GM13977 (cell line): Measurements from ENCODE around the gene DUT.
"Not testable (repeated sequence)": the region's sequence is repeated elsewhere in the genome, so short reads cannot be mapped to it uniquely, and the experiment has no call there.

Experiments
- DNase-seq: peaks from one replicate; pipeline ENCODE4 v3.0.0; 2012; ENCODE audit warnings: low spot score
- CTCF ChIP-seq: IDR thresholded peaks from 2 replicates; pipeline ENCODE4 v1.5.1; 2012; ENCODE audit warnings: mild to moderate bottlenecking, control low read depth; ENCODE audit not compliant: insufficient read depth; ENCODE audit errors: extremely low read depth, missing control alignments
- in situ Hi-C: fragments of 300-500 bp; cut with MboI; formaldehyde crosslinking; loops from one replicate; pipeline ENCODE4 v1.12.0; 2022; ENCODE audit warnings: low sequenced_read_pairs, low pct_unique_long_range_greater_than_20kb, mixed read lengths, inconsistent platforms; ENCODE audit not compliant: unreplicated experiment

The DUT gene

DNA sequence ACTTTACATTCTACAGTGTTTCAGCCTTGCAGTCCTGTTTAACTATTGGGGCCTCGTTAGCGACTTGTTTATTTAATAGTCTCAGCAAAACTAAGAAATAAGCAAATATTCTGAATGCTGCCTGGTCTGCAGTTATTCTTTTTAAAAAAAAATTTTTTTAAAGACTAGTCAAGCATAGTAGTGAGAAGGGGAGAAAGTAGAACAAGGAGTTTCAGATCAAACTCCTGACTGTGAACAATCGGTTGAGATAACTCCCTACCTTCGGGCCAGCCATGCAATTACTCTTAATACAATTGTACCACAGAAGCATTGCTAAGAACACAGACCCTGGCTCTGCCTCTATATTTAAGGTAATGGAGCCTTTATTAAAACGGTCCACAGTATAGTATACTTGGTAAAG, 5.8 kb upstream of the DUT start:
- DNase-seq = no peak
- in situ Hi-C loops = no loop called here
- TF ChIP-seq CTCF = no peak

DNA sequence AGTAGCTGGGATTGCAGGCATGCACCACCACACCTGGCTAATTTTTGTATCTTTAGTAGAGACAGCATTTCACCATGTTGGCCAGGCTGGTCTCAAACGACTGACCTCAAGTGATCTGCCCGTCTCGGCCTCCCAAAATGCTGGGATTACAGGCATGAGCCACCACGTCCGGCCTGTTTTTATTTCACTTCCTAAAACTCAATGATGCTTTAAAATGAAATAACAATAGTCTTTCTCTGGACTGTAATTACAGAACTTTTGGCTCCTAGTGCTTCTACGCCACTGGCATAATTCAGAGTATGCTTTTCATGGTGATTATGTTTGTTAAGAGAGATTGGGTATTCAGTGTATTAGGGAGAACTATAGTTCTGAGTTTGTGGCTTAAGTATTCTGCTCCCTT, 5.0 kb upstream of the DUT start:
- DNase-seq, in situ Hi-C loops: not testable (repeated sequence)

- DNase-seq = no peak
- no peak for TF ChIP-seq CTCF
- in situ Hi-C loops = no loop called here
These were observed 984 bp upstream of the DUT start for GRCh38 chr15:48330105-48330785.

- DNase-seq = peak; percentile 84
- in situ Hi-C loops = no loop called here
- no peak for TF ChIP-seq CTCF
These were observed 790 bp downstream of the DUT start for GRCh38 chr15:48331796-48332641.

- in situ Hi-C loops = no loop called here
- DNase-seq = no peak
- TF ChIP-seq CTCF = no peak
These were observed 1.4 kb downstream of the DUT start for GRCh38 chr15:48332642-48333034.

- in situ Hi-C loops = no loop called here
- DNase-seq = no peak
- TF ChIP-seq CTCF = no peak
These were observed 2.3 kb downstream of the DUT start for GRCh38 chr15:48333540-48333939.

GRCh38 chr15:48334260-48334659, 3.0 kb downstream of the DUT start:
- DNase-seq = no peak
- in situ Hi-C loops = no loop called here
- no peak for TF ChIP-seq CTCF
